HepG2 (cell line): ENCODE results near the gene KRABD2.

Experiments
- ARHGAP35 ChIP-seq: sonication (generic); formaldehyde crosslinking; IDR thresholded peaks from 2 replicates; pipeline ENCODE4 v1.9.0; 2022; ENCODE audit warnings: mild to moderate bottlenecking, inconsistent platforms, moderate library complexity, missing genetic modification reagents, borderline replicate concordance
- CHD2 ChIP-seq: IDR thresholded peaks from 2 replicates; pipeline ENCODE4 v1.6.1; 2011; ENCODE audit warnings: low read depth, low read length, improper control_type of control experiment
- ETV6 ChIP-seq: sonication (generic); formaldehyde crosslinking; conservative IDR thresholded peaks from 2 replicates; pipeline ENCODE4 v1.4.0; 2020; ENCODE audit warnings: missing genetic modification reagents
- FOSL1 ChIP-seq: sonication (generic); formaldehyde crosslinking; IDR thresholded peaks from 2 replicates; pipeline ENCODE4 v1.9.0; 2021; ENCODE audit warnings: missing genetic modification reagents, borderline replicate concordance
- FOXP4 ChIP-seq: sonication (generic); formaldehyde crosslinking; IDR thresholded peaks from 2 replicates; pipeline ENCODE4 v1.4.0; 2020; ENCODE audit warnings: missing genetic modification reagents
- GFI1 ChIP-seq: sonication (generic); formaldehyde crosslinking; IDR thresholded peaks from 2 replicates; pipeline ENCODE4 v1.5.0; 2020; ENCODE audit warnings: missing genetic modification reagents, mild to moderate bottlenecking, borderline replicate concordance
- GTF2F1 ChIP-seq: fragments of 150-350 bp; IDR thresholded peaks from 2 replicates; pipeline ENCODE4 v1.6.1; 2014; ENCODE audit warnings: low read length
- MAFG ChIP-seq: sonication (generic); formaldehyde crosslinking; IDR thresholded peaks from 2 replicates; pipeline ENCODE4 v1.5.1; 2020; ENCODE audit warnings: mild to moderate bottlenecking, missing genetic modification reagents
- MBNL3 ChIP-seq: fragments of 250-450 bp; sonication (Bioruptor Pico); conservative IDR thresholded peaks from 2 replicates; pipeline ENCODE4 v1.8.0; 2022; ENCODE audit warnings: mild to moderate bottlenecking, inconsistent platforms
- MIXL1 ChIP-seq: IDR thresholded peaks from 2 replicates; pipeline ENCODE4 v1.6.1; 2016
- MXI1 ChIP-seq: IDR thresholded peaks from 3 replicates; pipeline ENCODE4 v1.6.1; 2012; ENCODE audit warnings: low read depth, low read length, inconsistent platforms, borderline replicate concordance
- NFKBIZ ChIP-seq: IDR thresholded peaks from 2 replicates; pipeline ENCODE4 v1.6.1; 2018; ENCODE audit warnings: missing genetic modification reagents, missing compliant biosample characterization
- NR2F6 ChIP-seq, 2 experiments: IDR thresholded peaks; 2 replicates each; pipeline ENCODE4 v1.6.1; 2016; ENCODE audit warnings: antibody characterized with exemption in 1 of 2, mild to moderate bottlenecking in 1 of 2
- PRDM10 ChIP-seq: sonication (generic); formaldehyde crosslinking; IDR thresholded peaks from 2 replicates; pipeline ENCODE4 v1.4.0; 2020; ENCODE audit warnings: low read depth, missing genetic modification reagents
- ZFP1 ChIP-seq: IDR thresholded peaks from 2 replicates; pipeline ENCODE4 v1.6.1; 2016
- ZNF335 ChIP-seq: sonication (generic); formaldehyde crosslinking; IDR thresholded peaks from 2 replicates; pipeline ENCODE4 v1.4.0; 2020; ENCODE audit warnings: missing genetic modification reagents
- ZNF383 ChIP-seq: sonication (generic); formaldehyde crosslinking; IDR thresholded peaks from 2 replicates; pipeline ENCODE4 v1.4.0; 2020; ENCODE audit warnings: missing genetic modification reagents, mild to moderate bottlenecking, borderline replicate concordance
- ZNF557 ChIP-seq: sonication (generic); formaldehyde crosslinking; IDR thresholded peaks from 2 replicates; pipeline ENCODE4 v1.4.0; 2020; ENCODE audit warnings: missing genetic modification reagents
- ZNF572 ChIP-seq: sonication (generic); formaldehyde crosslinking; IDR thresholded peaks from 2 replicates; pipeline ENCODE4 v1.5.1; 2020; ENCODE audit warnings: mild to moderate bottlenecking, missing genetic modification reagents
- ZNF691 ChIP-seq: sonication (generic); formaldehyde crosslinking; IDR thresholded peaks from 2 replicates; pipeline ENCODE4 v1.4.0; 2020; ENCODE audit warnings: missing genetic modification reagents, low read depth, mild to moderate bottlenecking, borderline replicate concordance
- TF ChIP-seq, protein P1 (sequence below): sonication (generic); formaldehyde crosslinking; IDR thresholded peaks from 2 replicates; pipeline ENCODE4 v1.9.0; 2021; ENCODE audit warnings: missing genetic modification reagents, mild to moderate bottlenecking, borderline replicate concordance
- TF ChIP-seq, protein P2 (sequence below): sonication (generic); formaldehyde crosslinking; IDR thresholded peaks from 2 replicates; pipeline ENCODE4 v1.8.1; 2023; ENCODE audit warnings: missing genetic modification reagents, mild to moderate bottlenecking, borderline replicate concordance

KRABD2 gene

GRCh38 chr17:8420041-8420934 lies 43.8 kb upstream of the KRABD2 start (continued):
- TF ChIP-seq MBNL3 (CRISPR knock-in tag) (no peak), ZNF691 (CRISPR knock-in tag) (no peak), ZNF335 (CRISPR knock-in tag) (0 out of 2 replicates have a peak, but pooled peaks have one; percentile 58), ZNF557 (0 out of 2 replicates have a peak, but pooled peaks have one; percentile 39), MIXL1 (peak; percentile 96), GFI1 (peak; percentile 61; the same call in 1 of the 2 replicates), ZFP1 (CRISPR knock-in tag) (peak; percentile 91), ZNF383 (CRISPR knock-in tag) (no peak), GTF2F1 (no peak), MXI1 (no peak; the same call in 2 of the 3 replicates), FOXP4 (CRISPR knock-in tag) (peak; percentile 97), ZNF572 (CRISPR knock-in tag) (no peak), FOSL1 (CRISPR knock-in tag) (no peak), MAFG (CRISPR knock-in tag) (no peak), ARHGAP35 (CRISPR knock-in tag) (no peak), NR2F6 (IDR thresholded peaks at IDR 0.05) (peak; percentile 99), NR2F6 (CRISPR knock-in tag; IDR thresholded peaks at IDR 0.05) (peak; percentile 99), CHD2 (no peak), ETV6 (CRISPR knock-in tag) (no peak), PRDM10 (CRISPR knock-in tag) (peak; percentile 66; the same call in 1 of the 2 replicates), NFKBIZ (peak; percentile 79)
- TF ChIP-seq, protein P1, sequence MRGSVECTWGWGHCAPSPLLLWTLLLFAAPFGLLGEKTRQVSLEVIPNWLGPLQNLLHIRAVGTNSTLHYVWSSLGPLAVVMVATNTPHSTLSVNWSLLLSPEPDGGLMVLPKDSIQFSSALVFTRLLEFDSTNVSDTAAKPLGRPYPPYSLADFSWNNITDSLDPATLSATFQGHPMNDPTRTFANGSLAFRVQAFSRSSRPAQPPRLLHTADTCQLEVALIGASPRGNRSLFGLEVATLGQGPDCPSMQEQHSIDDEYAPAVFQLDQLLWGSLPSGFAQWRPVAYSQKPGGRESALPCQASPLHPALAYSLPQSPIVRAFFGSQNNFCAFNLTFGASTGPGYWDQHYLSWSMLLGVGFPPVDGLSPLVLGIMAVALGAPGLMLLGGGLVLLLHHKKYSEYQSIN (CRISPR knock-in tag) = no peak
- TF ChIP-seq, protein P2, sequence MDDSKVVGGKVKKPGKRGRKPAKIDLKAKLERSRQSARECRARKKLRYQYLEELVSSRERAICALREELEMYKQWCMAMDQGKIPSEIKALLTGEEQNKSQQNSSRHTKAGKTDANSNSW (CRISPR knock-in tag) = no peak
